GDM1 (cell line): ENCODE data around the gene JKAMP.
A peak's percentile ranks its signal among the peaks of the same experiment; 100 is the strongest.

ENCODE experiments used
- DNase-seq: peaks from one replicate; lab custom pipeline; 2025; lab: John Stamatoyannopoulos, UW

The JKAMP gene

GRCh38 chr14:59481871-59482540 is 2.3 kb upstream of the JKAMP start:
- DNase-seq: no peak

GRCh38 chr14:59482541-59483331 is 1.6 kb upstream of the JKAMP start:
- no peak for DNase-seq

GRCh38 chr14:59483363-59483762 is 954 bp upstream of the JKAMP start:
- DNase-seq: no peak

GRCh38 chr14:59484639-59485175 is 390 bp downstream of the JKAMP start:
- DNase-seq: no peak

GRCh38 chr14:59490756-59491155 is 6.4 kb downstream of the JKAMP start:
- peak; percentile 9 for DNase-seq

GRCh38 chr14:59492384-59492783 is 8.1 kb downstream of the JKAMP start:
- DNase-seq: no peak

GRCh38 chr14:59500732-59501131 is 16.4 kb downstream of the JKAMP start:
- DNase-seq: no peak

GRCh38 chr14:59503256-59503655 is 18.9 kb downstream of the JKAMP start:
- no peak for DNase-seq

- peak; percentile 75 for DNase-seq
Measured at GRCh38 chr14:59507063-59507751, 22.9 kb downstream of the JKAMP start.

- DNase-seq: no peak
Measured at GRCh38 chr14:59507752-59508103, 23.4 kb downstream of the JKAMP start.

- no peak for DNase-seq
Measured at GRCh38 chr14:59509101-59509500, 24.8 kb downstream of the JKAMP start.

GRCh38 chr14:59510001-59510400 is 25.7 kb downstream of the JKAMP start:
- DNase-seq: no peak

- DNase-seq: no peak
Measured at GRCh38 chr14:59510966-59511365, 26.6 kb downstream of the JKAMP start.

GRCh38 chr14:59511916-59512575 is 27.7 kb downstream of the JKAMP start:
- DNase-seq: no peak

GRCh38 chr14:59520224-59520623 is 35.9 kb downstream of the JKAMP start:
- no peak for DNase-seq

GRCh38 chr14:59529189-59529588 is 44.9 kb downstream of the JKAMP start:
- DNase-seq: no peak

GRCh38 chr14:59530349-59530748 is 46.0 kb downstream of the JKAMP start:
- no peak for DNase-seq

GRCh38 chr14:59532419-59532818 is 48.1 kb downstream of the JKAMP start:
- DNase-seq: peak; percentile 3

- no peak for DNase-seq
Measured at GRCh38 chr14:59534361-59534987, 50.2 kb downstream of the JKAMP start.

GRCh38 chr14:59537476-59537875 is 53.2 kb downstream of the JKAMP start:
- no peak for DNase-seq

- no peak for DNase-seq
Measured at GRCh38 chr14:59538936-59539335, 54.6 kb downstream of the JKAMP start.

- no peak for DNase-seq
Measured at GRCh38 chr14:59540852-59541251, 56.5 kb downstream of the JKAMP start.
